ENCODE data around the gene SLC11A2. TPM values are rescaled to one million over a fixed set of nuclear protein-coding genes. Genes with fewer than 3 reads are reported as not detected.

The SLC11A2 gene
- total RNA-seq, 4 donors from 2014 or later: 29.7 to 33.0 (median 31.7) TPM

GRCh38 chr12:51056242-51056641, 30.1 kb upstream of the SLC11A2 start:
- H3K4me1 ChIP-seq: no peaks in the 10 kb centered on the region
- no peak overlapping the region for H3K4me3 ChIP-seq
- H3K27me3 ChIP-seq: no peaks in the 10 kb centered on the region
- no peak for DNase-seq (ENCODE audit: extremely low spot score)
- WGBS: 76% methylated on average over 5 of the region's 5 CpGs
- TF ChIP-seq POLR2AphosphoS5 (IDR thresholded peaks at IDR 0.05) (no peak), POLR2A (IDR thresholded peaks at IDR 0.05; ENCODE audit: low read depth) (no peak), EP300 (IDR thresholded peaks at IDR 0.05) (no peak)
- TF ChIP-seq, protein P1, sequence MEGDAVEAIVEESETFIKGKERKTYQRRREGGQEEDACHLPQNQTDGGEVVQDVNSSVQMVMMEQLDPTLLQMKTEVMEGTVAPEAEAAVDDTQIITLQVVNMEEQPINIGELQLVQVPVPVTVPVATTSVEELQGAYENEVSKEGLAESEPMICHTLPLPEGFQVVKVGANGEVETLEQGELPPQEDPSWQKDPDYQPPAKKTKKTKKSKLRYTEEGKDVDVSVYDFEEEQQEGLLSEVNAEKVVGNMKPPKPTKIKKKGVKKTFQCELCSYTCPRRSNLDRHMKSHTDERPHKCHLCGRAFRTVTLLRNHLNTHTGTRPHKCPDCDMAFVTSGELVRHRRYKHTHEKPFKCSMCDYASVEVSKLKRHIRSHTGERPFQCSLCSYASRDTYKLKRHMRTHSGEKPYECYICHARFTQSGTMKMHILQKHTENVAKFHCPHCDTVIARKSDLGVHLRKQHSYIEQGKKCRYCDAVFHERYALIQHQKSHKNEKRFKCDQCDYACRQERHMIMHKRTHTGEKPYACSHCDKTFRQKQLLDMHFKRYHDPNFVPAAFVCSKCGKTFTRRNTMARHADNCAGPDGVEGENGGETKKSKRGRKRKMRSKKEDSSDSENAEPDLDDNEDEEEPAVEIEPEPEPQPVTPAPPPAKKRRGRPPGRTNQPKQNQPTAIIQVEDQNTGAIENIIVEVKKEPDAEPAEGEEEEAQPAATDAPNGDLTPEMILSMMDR (IDR thresholded peaks at IDR 0.05): no peak
- no peak overlapping the region for H3K27ac ChIP-seq (replicated peaks in 1 of 4)
- H3K9me3 ChIP-seq: no peaks in the 10 kb centered on the region
- intact Hi-C loops (cut with DNase I): no loop called here
- H3K36me3 ChIP-seq: peaks cover 59 to 100% (median 89%) of the 10 kb centered on the region in 4 donors

DNA sequence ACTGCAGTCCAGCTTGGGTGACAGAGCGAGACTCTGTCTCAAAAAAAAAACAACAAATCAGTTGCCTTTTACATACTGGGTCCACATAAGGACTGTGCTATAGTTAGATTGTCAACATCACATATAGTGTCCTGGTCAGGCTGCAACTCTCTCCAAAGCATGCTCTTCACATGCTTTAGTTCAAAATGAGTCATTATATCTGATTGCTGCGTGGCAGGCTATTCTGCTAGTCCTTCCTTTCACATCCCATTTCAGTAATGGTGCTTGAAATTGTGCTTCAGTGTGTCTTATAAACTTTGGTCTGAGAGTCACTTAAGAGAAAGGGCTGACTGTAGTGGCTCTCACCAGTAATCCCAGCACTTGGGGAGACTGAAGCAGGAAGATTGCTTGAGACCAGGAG, 28.9 kb upstream of the SLC11A2 start:
- TF ChIP-seq POLR2A (IDR thresholded peaks at IDR 0.05; ENCODE audit: low read depth) (no peak), POLR2AphosphoS5 (IDR thresholded peaks at IDR 0.05) (no peak), EP300 (IDR thresholded peaks at IDR 0.05) (no peak)
- TF ChIP-seq, protein P1 (IDR thresholded peaks at IDR 0.05): no peak
- WGBS: 92% methylated on average over 2 of the region's 2 CpGs
- intact Hi-C loops (cut with DNase I): no loop called here

DNA sequence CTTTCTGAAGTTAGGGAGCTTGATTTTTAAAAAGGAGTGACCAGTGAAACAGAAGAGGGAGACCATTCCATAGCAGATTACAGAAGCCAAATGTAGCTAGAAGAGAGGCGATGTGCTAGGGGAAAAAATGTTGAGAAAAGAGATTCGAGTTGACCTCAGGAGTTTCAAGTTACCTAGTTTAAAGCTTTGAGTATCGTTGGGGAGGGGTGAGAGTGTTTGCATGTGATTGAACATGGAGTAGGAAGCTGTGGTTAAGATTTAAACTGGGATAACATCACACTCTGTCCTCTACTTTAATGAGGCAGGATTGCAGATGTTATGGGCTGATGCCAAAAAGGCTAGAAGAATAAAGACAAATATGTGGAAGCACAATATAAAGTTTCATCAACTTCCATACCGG, 25.6 kb upstream of the SLC11A2 start:
- Histone ChIP-seq H3K27ac (replicated peaks in 1 of 4) (no peak overlapping the region), H3K27me3 (no peaks in the 10 kb centered on the region), H3K4me1 (peaks cover 18 to 28% (median 26%) of the 10 kb centered on the region in 4 donors), H3K4me3 (no peak overlapping the region), H3K36me3 (peaks cover 37 to 68% (median 48%) of the 10 kb centered on the region in 4 donors), H3K9me3 (no peaks in the 10 kb centered on the region)
- WGBS: 64% methylated on average over 4 of the region's 4 CpGs
- DNase-seq (ENCODE audit: extremely low spot score): no peak
- intact Hi-C loops (cut with DNase I): no loop called here
- no peak for TF ChIP-seq POLR2A (IDR thresholded peaks at IDR 0.05; ENCODE audit: low read depth)
- TF ChIP-seq, protein P1 (IDR thresholded peaks at IDR 0.05): no peak
- no peak for TF ChIP-seq POLR2AphosphoS5 (IDR thresholded peaks at IDR 0.05)
- TF ChIP-seq EP300 (IDR thresholded peaks at IDR 0.05): no peak

More for the DNA sequence above, 28.9 kb upstream of the SLC11A2 start:
- no peaks in the 10 kb centered on the region for H3K27me3 ChIP-seq
- H3K4me1 ChIP-seq: peaks cover 0 to 2% (median 1%) of the 10 kb centered on the region in 4 donors
- no peak overlapping the region for H3K4me3 ChIP-seq
- H3K36me3 ChIP-seq: peaks cover 59 to 100% (median 81%) of the 10 kb centered on the region in 4 donors
- DNase-seq (ENCODE audit: extremely low spot score): no peak
- no peak overlapping the region for H3K27ac ChIP-seq (replicated peaks in 1 of 4)
- no peaks in the 10 kb centered on the region for H3K9me3 ChIP-seq

- intact Hi-C loops (cut with DNase I): loop anchor here (5.0 kb wide), 1 partner anchor 188 kb away; the partner anchor contains the start of gene DAZAP2
- WGBS: 82% methylated on average over 3 of the region's 3 CpGs
- peaks cover 18 to 30% (median 26%) of the 10 kb centered on the region in 4 donors for H3K4me1 ChIP-seq
- peaks cover 21 to 46% (median 26%) of the 10 kb centered on the region in 4 donors for H3K36me3 ChIP-seq
- no peaks in the 10 kb centered on the region for H3K9me3 ChIP-seq
- DNase-seq (ENCODE audit: extremely low spot score): no peak
- H3K27me3 ChIP-seq: no peaks in the 10 kb centered on the region
- H3K27ac ChIP-seq (replicated peaks in 1 of 4): no peak overlapping the region
- no peak for TF ChIP-seq EP300 (IDR thresholded peaks at IDR 0.05)
- TF ChIP-seq, protein P1 (IDR thresholded peaks at IDR 0.05): no peak
- no peak for TF ChIP-seq POLR2AphosphoS5 (IDR thresholded peaks at IDR 0.05)
- TF ChIP-seq POLR2A (IDR thresholded peaks at IDR 0.05; ENCODE audit: low read depth): no peak
- H3K4me3 ChIP-seq: peak overlapping the region in 2 of 4 donors; percentile 64 to 75
These were observed 23.3 kb upstream of the SLC11A2 start for GRCh38 chr12:51049525-51049924.
